ENCODE results near the gene ELAVL1.

GRCh38 chr19:7909471-7910067, 95.9 kb downstream of the ELAVL1 start:
- no peak for TF ChIP-seq POLR2A (IDR thresholded peaks at IDR 0.05; ENCODE audit: low read depth, low read length)
- TF ChIP-seq POLR2AphosphoS5 (IDR thresholded peaks at IDR 0.05; ENCODE audit: low read depth, low read length) = no peak
- no peak for TF ChIP-seq TAF1 (IDR thresholded peaks at IDR 0.05; ENCODE audit: low read depth, low read length)
- no peak for TF ChIP-seq POU2F2 (IDR thresholded peaks at IDR 0.05; ENCODE audit: low read depth, low read length)
- no peak for TF ChIP-seq PAX5 (IDR thresholded peaks at IDR 0.05; ENCODE audit: insufficient read depth, low read length, severe bottlenecking)
- no peak for TF ChIP-seq SPI1 (IDR thresholded peaks at IDR 0.05; ENCODE audit: low read depth, low read length)

All from GM12891 (cell line).